H1 (cell line): ENCODE results near the gene ZNF513. TPM values are rescaled to one million over a fixed set of nuclear protein-coding genes. Genes with fewer than 3 reads are reported as not detected.

Experiments used
- CTCF ChIA-PET: fragments of 300-600 bp; sonication (Branson Sonifier 250); formaldehyde crosslinking; loops from one replicate; lab custom pipeline; 2021; ENCODE audit not compliant: partially characterized antibody; lab: Charles Lee
- POLR2A ChIA-PET: fragments of 300-600 bp; sonication (Branson Sonifier 250); formaldehyde crosslinking; loops from one replicate; lab custom pipeline; 2021; ENCODE audit warnings: inconsistent platforms; ENCODE audit not compliant: partially characterized antibody; lab: Charles Lee
- DNase-seq, 2 experiments: peaks; one replicate each; pipeline versions ENCODE4 v3.0.0 to v3.0.0-alpha.2; 2010 to 2022; ENCODE audit warnings: low spot score in 2 of 2, low read depth in 1 of 2, mixed read lengths in 1 of 2
- FAIRE-seq: peaks from 2 replicates; lab custom pipeline; 2011; peaks lifted over from hg19 to GRCh38; lab: Jason Lieb, UNC
- H2AFZ ChIP-seq: 2 replicates; pipeline ENCODE4 v1.8.1; 2012; ENCODE audit warnings: low read length, inconsistent platforms
- H2AK5ac ChIP-seq: 2 replicates; pipeline ENCODE4 v1.6.1; 2013; ENCODE audit warnings: low read depth, low read length
- H2BK120ac ChIP-seq: replicated peaks from 2 replicates; pipeline ENCODE3; 2013; ENCODE audit warnings: low read depth, low read length, inconsistent platforms
- H2BK12ac ChIP-seq: 2 replicates; pipeline ENCODE4 v1.6.1; 2013; ENCODE audit warnings: low read depth, low read length
- H2BK15ac ChIP-seq: 2 replicates; pipeline ENCODE4 v1.6.1; 2013; ENCODE audit warnings: low read length
- H2BK20ac ChIP-seq: 2 replicates; pipeline ENCODE4 v1.6.1; 2013; ENCODE audit warnings: low read length
- H2BK5ac ChIP-seq: 2 replicates; pipeline ENCODE4 v1.6.1; 2013; ENCODE audit warnings: low read depth, low read length
- H3K14ac ChIP-seq: 2 replicates; pipeline ENCODE4 v1.6.1; 2013; ENCODE audit warnings: inconsistent platforms; ENCODE audit not compliant: insufficient read length
- H3K18ac ChIP-seq: 2 replicates; pipeline ENCODE4 v1.6.1; 2013; ENCODE audit warnings: low read length; ENCODE audit errors: extremely low read depth
- H3K23ac ChIP-seq: 2 replicates; pipeline ENCODE4 v1.6.1; 2013; ENCODE audit warnings: inconsistent platforms; ENCODE audit not compliant: insufficient read length
- H3K23me2 ChIP-seq: 2 replicates; pipeline ENCODE4 v1.6.1; 2013; ENCODE audit warnings: low read depth, low read length
- H3K27ac ChIP-seq: 2 replicates; pipeline ENCODE4 v1.6.1; 2011; ENCODE audit warnings: low read depth, low read length, inconsistent platforms
- H3K27me3 ChIP-seq, 4 experiments: replicated peaks in 1 of 4; 1 replicate in 1 of 4; 2 replicates in 3 of 4; pipeline versions ENCODE4 v1.6.1 to v1.8.1; 2011 to 2013; ENCODE audit warnings: low read length in 3 of 4, mild to moderate bottlenecking in 3 of 4, inconsistent platforms in 2 of 4, mixed read lengths in 2 of 4, moderate library complexity in 1 of 4; ENCODE audit not compliant: control insufficient read depth in 3 of 4, insufficient read depth in 3 of 4; ENCODE audit errors: extremely low read depth in 1 of 4
- H3K36me3 ChIP-seq, 4 experiments: 2 replicates each; pipeline versions ENCODE4 v1.6.1 to v1.8.1; 2011 to 2013; ENCODE audit warnings: mild to moderate bottlenecking in 4 of 4, low read length in 3 of 4, moderate library complexity in 2 of 4, control low read depth in 1 of 4, inconsistent platforms in 1 of 4; ENCODE audit not compliant: insufficient read depth in 4 of 4, control insufficient read depth in 2 of 4
- H3K4ac ChIP-seq: replicated peaks from 2 replicates; pipeline ENCODE3; 2013; ENCODE audit warnings: low read length, low read depth, mixed read lengths, inconsistent platforms; ENCODE audit not compliant: insufficient read length
- H3K4me1 ChIP-seq, 4 experiments: replicated peaks in 1 of 4; 1 replicate in 1 of 4; 2 replicates in 3 of 4; pipeline versions ENCODE4 v1.6.1 to v1.8.1; 2011 to 2013; ENCODE audit warnings: low read length in 3 of 4, inconsistent platforms in 2 of 4, mixed read lengths in 1 of 4; ENCODE audit not compliant: insufficient read depth in 4 of 4, control insufficient read depth in 3 of 4
- H3K4me2 ChIP-seq, 2 experiments: 2 replicates each; pipeline versions ENCODE4 v1.6.1 to v1.8.1; 2011 to 2013; ENCODE audit warnings: low read depth in 2 of 2, low read length in 2 of 2, control low read depth in 1 of 2, inconsistent platforms in 1 of 2, mild to moderate bottlenecking in 1 of 2; ENCODE audit not compliant: insufficient read depth in 1 of 2
- H3K4me3 ChIP-seq, 4 experiments: fragments of 200-600, 300-600 bp in 1 of 4; sonication (generic), shearing (Covaris generic), sonication (Bioruptor Twin) in 1 of 4; 2 replicates each; pipeline versions ENCODE4 v1.5.1 to v1.8.1; 2011 to 2016; ENCODE audit warnings: low read length in 4 of 4, low read depth in 3 of 4, control low read depth in 2 of 4, inconsistent platforms in 2 of 4, mild to moderate bottlenecking in 2 of 4, mixed read lengths in 1 of 4, moderate library complexity in 1 of 4; ENCODE audit not compliant: insufficient read depth in 2 of 4; ENCODE audit errors: extremely low read depth in 1 of 4
- H3K56ac ChIP-seq: replicated peaks from 2 replicates; pipeline ENCODE3; 2013; ENCODE audit warnings: low read depth, mild to moderate bottlenecking, mixed read lengths, low read length, inconsistent platforms; ENCODE audit not compliant: insufficient read length
- H3K79me1 ChIP-seq: 2 replicates; pipeline ENCODE4 v1.6.1; 2013; ENCODE audit warnings: low read depth, low read length, control low read depth
- H3K79me2 ChIP-seq, 2 experiments: 2 replicates each; pipeline versions ENCODE4 v1.6.1 to v1.8.1; 2012 to 2013; ENCODE audit warnings: low read length in 2 of 2, mild to moderate bottlenecking in 2 of 2, inconsistent platforms in 1 of 2; ENCODE audit not compliant: insufficient read depth in 2 of 2, control insufficient read depth in 1 of 2
- H3K9ac ChIP-seq, 4 experiments: replicated peaks in 1 of 4; 1 replicate in 1 of 4; 2 replicates in 3 of 4; pipeline versions ENCODE4 v1.6.1 to v1.8.1; 2011 to 2013; ENCODE audit warnings: low read depth in 3 of 4, low read length in 3 of 4, control low read depth in 2 of 4, mild to moderate bottlenecking in 2 of 4, moderate library complexity in 2 of 4, inconsistent platforms in 1 of 4; ENCODE audit errors: extremely low read depth in 1 of 4
- H3K9me3 ChIP-seq, 2 experiments: 2 replicates each; pipeline versions ENCODE4 v1.6.1 to v1.8.1; 2012 to 2013; ENCODE audit warnings: mild to moderate bottlenecking in 2 of 2, moderate library complexity in 2 of 2, control low read depth in 1 of 2, inconsistent platforms in 1 of 2, low read depth in 1 of 2, low read length in 1 of 2, mixed read lengths in 1 of 2; ENCODE audit not compliant: insufficient read depth in 2 of 2
- H4K20me1 ChIP-seq, 2 experiments: replicated peaks in 1 of 2; 2 replicates each; pipeline versions ENCODE3 to v1.8.1; 2011 to 2013; ENCODE audit warnings: inconsistent platforms in 2 of 2, low read length in 2 of 2, mild to moderate bottlenecking in 1 of 2; ENCODE audit not compliant: insufficient read depth in 2 of 2, control insufficient read depth in 1 of 2
- H4K5ac ChIP-seq: 2 replicates; pipeline ENCODE4 v1.6.1; 2013; ENCODE audit warnings: low read length, low read depth, mixed read lengths, inconsistent platforms; ENCODE audit not compliant: insufficient read length
- H4K8ac ChIP-seq: 2 replicates; pipeline ENCODE4 v1.8.0; 2013; ENCODE audit warnings: mild to moderate bottlenecking, moderate library complexity, low read length, inconsistent platforms; ENCODE audit not compliant: insufficient read depth; ENCODE audit errors: extremely low read depth
- H4K91ac ChIP-seq: replicated peaks from 2 replicates; pipeline ENCODE3; 2013; ENCODE audit warnings: low read length, mixed read lengths, inconsistent platforms; ENCODE audit not compliant: insufficient read length
- CHD1 ChIP-seq: IDR thresholded peaks from 2 replicates; pipeline ENCODE4 v1.6.1; 2012; ENCODE audit warnings: low read depth, low read length, improper control_type of control experiment
- MAFK ChIP-seq: IDR thresholded peaks from 2 replicates; pipeline ENCODE4 v1.6.1; 2012; ENCODE audit warnings: low read depth, mild to moderate bottlenecking, improper control_type of control experiment, low read length
- POLR2AphosphoS5 ChIP-seq: IDR thresholded peaks from 2 replicates; pipeline ENCODE4 v1.6.1; 2011; ENCODE audit warnings: low read depth, low read length
- POU5F1 ChIP-seq: IDR thresholded peaks from 2 replicates; pipeline ENCODE4 v1.6.1; 2011; ENCODE audit warnings: low read depth, mild to moderate bottlenecking, low read length, moderate library complexity
- RAD21 ChIP-seq, 2 experiments: IDR thresholded peaks in 1 of 2; conservative IDR thresholded peaks in 1 of 2; 2 replicates each; pipeline ENCODE4 v1.6.1; 2011; ENCODE audit warnings: low read depth in 2 of 2, low read length in 2 of 2, improper control_type of control experiment in 1 of 2, inconsistent platforms in 1 of 2, mild to moderate bottlenecking in 1 of 2, moderate library complexity in 1 of 2
- RNF2 ChIP-seq: fragments of 200-900, 300-1000 bp; sonication (generic); IDR thresholded peaks from 2 replicates; pipeline ENCODE4 v1.7.1; 2016; ENCODE audit warnings: borderline replicate concordance, low read depth, mild to moderate bottlenecking, antibody characterized with exemption, low read length; ENCODE audit not compliant: poor library complexity, severe bottlenecking; ENCODE audit errors: missing control alignments
- RXRA ChIP-seq: IDR thresholded peaks from 2 replicates; pipeline ENCODE4 v1.6.1; 2011; ENCODE audit warnings: low read depth, mild to moderate bottlenecking, low read length, moderate library complexity; ENCODE audit not compliant: insufficient read depth
- SIRT6 ChIP-seq: IDR thresholded peaks from one replicate; pipeline ENCODE4 v1.7.1; 2012; ENCODE audit warnings: low read length, inconsistent platforms
- TCF12 ChIP-seq: IDR thresholded peaks from 2 replicates; pipeline ENCODE4 v1.6.1; 2011; ENCODE audit warnings: low read depth, mild to moderate bottlenecking, low read length
- WGBS, 2 experiments: shearing (Covaris generic) in 1 of 2; methylation state at CpG; one replicate each; pipeline versions ENCODE4 v1.1.6 to v1.1.7; 2013 to 2015; ENCODE audit warnings: low lambda C conversion rate in 2 of 2, mixed read lengths in 2 of 2, inconsistent platforms in 1 of 2, low coverage in 1 of 2, missing lambda C conversion rate in 1 of 2; ENCODE audit not compliant: insufficient replicate concordance in 2 of 2, insufficient coverage in 1 of 2, insufficient read length in 1 of 2; ENCODE audit errors: extremely low coverage in 1 of 2, missing lambda C conversion rate in 1 of 2; 5-methylcytosine and 5-hydroxymethylcytosine counted together
- polyA plus RNA-seq, 7 experiments: library from polyadenylated mRNA; depleted of rRNA in 3 of 7; stranded (reverse) in 5 of 7; unstranded in 2 of 7; fragments of >200 nt in 5 of 7; fragments of 200-250 nt in 2 of 7; gene quantifications; 1 replicate in 5 of 7; 2 replicates in 1 of 7; 4 replicates in 1 of 7; pipeline versions ENCODE4 v1.2.1 to v1.2.3, GENCODE V29; 2011 to 2013; ENCODE audit warnings: missing spikeins in 2 of 7, mixed read lengths in 2 of 7
- total RNA-seq: library from RNA; stranded (reverse); fragmentation: NEBNext Ultra II Directional; extraction: Animal tissue kit (Norgen Biotek cat#: 25700); gene quantifications from 2 replicates; pipeline ENCODE4 v1.2.1, GENCODE V29; 2021

The ZNF513 gene
- total and polyA plus RNA-seq, 2 of the 8 experiments (the other 6 are each of a cell fraction or from before 2014, with no cell fraction given): 17.3 to 29.5 TPM

DNA sequence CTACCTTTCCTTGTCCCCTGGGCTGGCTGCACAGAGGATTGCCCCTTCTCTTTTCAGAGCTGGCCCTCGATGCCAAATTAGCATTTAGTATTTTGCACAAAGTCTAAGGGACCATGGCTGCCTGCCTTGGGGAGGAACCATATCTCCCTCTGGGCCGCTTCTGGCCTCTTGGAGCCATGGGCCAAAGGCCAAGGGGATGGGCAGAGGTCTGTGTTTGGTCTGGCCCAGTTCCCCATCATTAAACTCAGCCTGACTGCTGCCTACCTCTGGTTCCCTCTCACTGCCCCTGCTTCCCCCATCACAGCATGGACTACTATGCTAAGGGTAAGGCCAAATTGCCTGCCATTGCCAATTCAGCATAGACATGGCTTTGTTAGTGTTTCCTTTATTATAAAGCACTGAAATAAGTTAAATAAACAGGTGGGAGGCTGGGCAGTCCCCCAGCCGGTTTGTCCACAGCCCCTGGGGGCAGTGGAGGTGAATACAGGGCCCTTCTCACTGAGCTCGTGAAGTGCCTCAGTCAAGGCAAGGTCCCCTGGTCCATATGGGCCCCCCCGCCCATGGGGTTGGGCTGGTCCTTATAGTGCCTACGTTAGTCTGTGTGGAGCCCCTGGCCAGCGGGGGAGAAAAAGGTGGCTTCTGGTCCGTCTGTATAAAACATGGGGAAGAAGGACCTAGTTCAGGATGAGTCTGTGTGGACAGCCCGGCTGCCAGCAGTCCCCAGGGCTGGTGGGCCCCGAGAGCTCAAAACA, 3.5 kb downstream of the ZNF513 start:
- FAIRE-seq (no peak), DNase-seq (no peak)
- Histone ChIP-seq H3K27ac (no peak overlapping the region), H2BK5ac (no peak overlapping the region), H3K56ac (no peak overlapping the region), H4K5ac (no peak overlapping the region), H3K18ac (no peak overlapping the region), H2AFZ (no peak overlapping the region), H2BK20ac (no peak overlapping the region), H3K79me2 (peaks cover 0 to 16% of the 10 kb centered on the region in 2 experiments; a peak in 2 of 4 replicates), H3K4me3 (no peak overlapping the region), H3K79me1 (peaks cover 6% of the 10 kb centered on the region), H3K14ac (no peak overlapping the region), H3K4me1 (peaks cover 0 to 8% (median 2%) of the 10 kb centered on the region in 4 experiments; a peak in 5 of 7 replicates), H3K9ac (no peak overlapping the region), H3K23me2 (peaks cover 7% of the 10 kb centered on the region), H2AK5ac (no peak overlapping the region), H4K8ac (no peak overlapping the region; the same call in 1 of the 2 replicates), H3K36me3 (peaks cover 34 to 59% (median 49%) of the 10 kb centered on the region in 4 experiments), H3K9me3 (no peaks in the 10 kb centered on the region), H3K4me2 (no peak overlapping the region), H4K20me1 (peaks cover 4 to 16% of the 10 kb centered on the region in 2 experiments), H2BK15ac (no peak overlapping the region), H2BK120ac (no peak overlapping the region), H3K23ac (no peak overlapping the region), H4K91ac (no peak overlapping the region), H3K27me3 (no peaks in the 10 kb centered on the region), H2BK12ac (no peak overlapping the region), H3K4ac (no peak overlapping the region)
- TF ChIP-seq SIRT6 (no peak), CHD1 (no peak), RXRA (no peak), RAD21 (IDR thresholded peaks at IDR 0.05 in 1 of 2, conservative IDR thresholded peaks at IDR 0.05 in 1 of 2; ENCODE audit: low read depth in 2 of 2, low read length in 2 of 2) (no peak), RNF2 (no peak), MAFK (no peak), POU5F1 (no peak), POLR2AphosphoS5 (no peak), TCF12 (no peak)
- 82% methylated on average over 10 of the region's 10 CpGs; no CpG with 5 or more reads in 1 of the 2 experiments for WGBS, 2 experiments
- CTCF ChIA-PET: interaction anchor here (1.0 to 2.0 kb wide), 4 partner anchors 14 to 56 kb away, joined by 3 to 5 read pairs (median 4); no protein-coding TSS in a partner anchor
- POLR2A ChIA-PET: interaction anchor here (0.6 to 9.5 kb wide), 12 partner anchors 8 to 167 kb away, joined by 3 to 114 read pairs (median 4); partner anchors contain the start of genes EIF2B4, GTF3C2, MPV17 and PPM1G
